Neural progenitor cell (in vitro differentiated cells): Measurements from ENCODE around the gene SLC35F4.

Experiments
- EZH2 ChIP-seq: fragments of 200-600 bp; sonication (generic); IDR thresholded peaks from 2 replicates; pipeline ENCODE4 v1.6.1; 2017; ENCODE audit warnings: antibody characterized with exemption, mild to moderate bottlenecking, moderate library complexity
- EZH2phosphoT487 ChIP-seq: fragments of 200-600 bp; sonication (generic); IDR thresholded peaks from 2 replicates; pipeline ENCODE4 v1.6.1; 2017; ENCODE audit warnings: antibody characterized with exemption
- TF ChIP-seq, protein P1 (sequence below): fragments of 200-600 bp; sonication (generic); IDR thresholded peaks from 2 replicates; pipeline ENCODE4 v1.5.1; 2017; ENCODE audit warnings: antibody characterized with exemption, mild to moderate bottlenecking

DNA sequence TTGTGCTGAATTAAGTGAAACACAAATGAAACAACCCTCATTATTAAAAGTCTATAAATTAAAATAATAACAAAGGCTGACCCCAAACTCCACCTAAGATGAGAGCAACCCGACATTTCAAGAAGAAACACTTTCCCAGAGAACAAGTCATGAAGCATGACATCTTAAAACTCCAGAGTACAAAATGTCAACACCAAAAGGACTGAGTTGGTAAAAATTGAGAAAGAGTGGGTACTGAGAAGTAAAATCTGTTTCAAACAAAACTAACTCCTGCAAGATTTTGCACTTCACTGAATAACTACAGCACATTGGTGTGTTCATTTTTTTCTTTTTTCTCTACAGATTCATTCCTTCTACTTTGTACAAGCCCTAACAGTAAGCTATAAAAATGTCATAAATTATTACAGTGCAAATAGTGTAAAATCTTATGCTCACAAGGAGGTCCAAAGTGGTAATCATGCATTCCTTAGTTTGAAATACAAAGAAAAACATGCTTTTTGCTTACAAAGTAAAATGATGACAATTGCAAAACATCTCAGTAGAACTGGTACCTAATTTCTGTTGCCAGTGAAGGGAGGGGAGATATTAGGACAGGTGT is 31.8 kb downstream of the SLC35F4 start:
- TF ChIP-seq EZH2 (no peak), EZH2phosphoT487 (no peak)
- TF ChIP-seq, protein P1, sequence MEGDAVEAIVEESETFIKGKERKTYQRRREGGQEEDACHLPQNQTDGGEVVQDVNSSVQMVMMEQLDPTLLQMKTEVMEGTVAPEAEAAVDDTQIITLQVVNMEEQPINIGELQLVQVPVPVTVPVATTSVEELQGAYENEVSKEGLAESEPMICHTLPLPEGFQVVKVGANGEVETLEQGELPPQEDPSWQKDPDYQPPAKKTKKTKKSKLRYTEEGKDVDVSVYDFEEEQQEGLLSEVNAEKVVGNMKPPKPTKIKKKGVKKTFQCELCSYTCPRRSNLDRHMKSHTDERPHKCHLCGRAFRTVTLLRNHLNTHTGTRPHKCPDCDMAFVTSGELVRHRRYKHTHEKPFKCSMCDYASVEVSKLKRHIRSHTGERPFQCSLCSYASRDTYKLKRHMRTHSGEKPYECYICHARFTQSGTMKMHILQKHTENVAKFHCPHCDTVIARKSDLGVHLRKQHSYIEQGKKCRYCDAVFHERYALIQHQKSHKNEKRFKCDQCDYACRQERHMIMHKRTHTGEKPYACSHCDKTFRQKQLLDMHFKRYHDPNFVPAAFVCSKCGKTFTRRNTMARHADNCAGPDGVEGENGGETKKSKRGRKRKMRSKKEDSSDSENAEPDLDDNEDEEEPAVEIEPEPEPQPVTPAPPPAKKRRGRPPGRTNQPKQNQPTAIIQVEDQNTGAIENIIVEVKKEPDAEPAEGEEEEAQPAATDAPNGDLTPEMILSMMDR = no peak
